WI38 (cell line): ENCODE results near the gene IQGAP2.

Experiments used
- H3K4me3 ChIP-seq: 2 replicates; pipeline ENCODE4 v1.5.1; 2011; ENCODE audit warnings: low read depth, mild to moderate bottlenecking, control low read depth, low read length
- CTCF ChIP-seq: IDR thresholded peaks from 2 replicates; pipeline ENCODE4 v1.5.1; 2012; ENCODE audit warnings: low read depth, mild to moderate bottlenecking, control low read depth, low read length

Gene IQGAP2

GRCh38 chr5:76455531-76456133 is 52.5 kb downstream of the IQGAP2 start:
- no peak for TF ChIP-seq CTCF
- H3K4me3 ChIP-seq, result no peak overlapping the region

GRCh38 chr5:76456258-76456657 is 53.2 kb downstream of the IQGAP2 start:
- no peak for TF ChIP-seq CTCF
- no peak overlapping the region for H3K4me3 ChIP-seq

GRCh38 chr5:76457674-76458485 is 54.8 kb downstream of the IQGAP2 start:
- H3K4me3 ChIP-seq, result no peak overlapping the region
- TF ChIP-seq CTCF, result no peak

GRCh38 chr5:76458486-76458830 is 55.4 kb downstream of the IQGAP2 start:
- TF ChIP-seq CTCF, result no peak
- H3K4me3 ChIP-seq, result no peak overlapping the region

- no peak for TF ChIP-seq CTCF
- no peak overlapping the region for H3K4me3 ChIP-seq
Observed at GRCh38 chr5:76460104-76460503, 57.0 kb downstream of the IQGAP2 start.

- no peak for TF ChIP-seq CTCF
- H3K4me3 ChIP-seq, result no peak overlapping the region
Observed at GRCh38 chr5:76462097-76462667, 59.1 kb downstream of the IQGAP2 start.

GRCh38 chr5:76467216-76467615 is 64.1 kb downstream of the IQGAP2 start:
- no peak overlapping the region for H3K4me3 ChIP-seq
- TF ChIP-seq CTCF, result no peak
